Cortex of kidney (tissue), 1 donor: ENCODE results near the gene NRG3.

Experiments used
- DNase-seq: peaks from one replicate; lab custom pipeline; 2025; lab: John Stamatoyannopoulos, UW

Gene NRG3

DNA sequence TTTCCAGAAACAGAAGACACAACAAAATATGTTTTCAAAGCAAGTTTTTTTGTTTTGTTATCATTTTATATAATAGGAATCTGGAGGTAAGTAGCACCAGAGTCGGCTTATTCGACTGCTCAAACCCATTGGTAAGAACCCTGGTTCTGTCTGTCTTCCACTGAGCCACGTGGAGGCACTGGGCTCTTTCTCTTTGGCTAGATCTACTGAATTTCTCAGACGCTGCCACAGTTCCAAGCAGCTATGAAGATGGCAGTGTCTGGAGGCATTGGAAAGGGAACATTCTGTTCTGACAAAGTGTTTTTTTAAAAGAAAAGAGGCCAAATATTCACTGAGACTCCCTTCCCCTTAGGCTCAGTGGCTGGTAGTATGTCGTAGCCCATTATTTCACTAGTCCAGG, 338.8 kb downstream of the NRG3 start:
- DNase-seq: no peak

DNA sequence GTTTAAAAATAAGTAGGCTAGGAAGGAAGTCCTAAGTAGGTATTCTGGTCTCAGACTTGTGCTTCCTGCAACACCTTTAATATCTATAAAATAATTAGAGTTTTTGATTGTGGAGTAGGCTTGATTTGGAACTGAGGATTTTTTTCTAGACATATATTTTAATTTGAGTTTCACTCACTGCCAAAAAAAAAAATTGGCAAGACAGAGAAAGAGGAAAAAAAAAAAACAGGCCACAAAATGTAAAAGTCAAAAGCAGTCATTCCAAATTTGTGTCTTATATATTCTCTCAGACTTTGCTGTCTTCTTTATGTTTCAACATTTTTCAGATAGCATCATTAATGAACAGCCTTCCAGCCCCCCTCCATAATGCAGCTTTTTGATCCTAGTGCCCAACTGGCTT, 346.1 kb downstream of the NRG3 start:
- DNase-seq: no peak

GRCh38 chr10:82221601-82222149, 346.7 kb downstream of the NRG3 start:
- no peak for DNase-seq

GRCh38 chr10:82228701-82229100, 353.7 kb downstream of the NRG3 start:
- no peak for DNase-seq

GRCh38 chr10:82234173-82234572, 359.2 kb downstream of the NRG3 start:
- DNase-seq: no peak

GRCh38 chr10:82236084-82236731, 361.2 kb downstream of the NRG3 start:
- DNase-seq: no peak

DNA sequence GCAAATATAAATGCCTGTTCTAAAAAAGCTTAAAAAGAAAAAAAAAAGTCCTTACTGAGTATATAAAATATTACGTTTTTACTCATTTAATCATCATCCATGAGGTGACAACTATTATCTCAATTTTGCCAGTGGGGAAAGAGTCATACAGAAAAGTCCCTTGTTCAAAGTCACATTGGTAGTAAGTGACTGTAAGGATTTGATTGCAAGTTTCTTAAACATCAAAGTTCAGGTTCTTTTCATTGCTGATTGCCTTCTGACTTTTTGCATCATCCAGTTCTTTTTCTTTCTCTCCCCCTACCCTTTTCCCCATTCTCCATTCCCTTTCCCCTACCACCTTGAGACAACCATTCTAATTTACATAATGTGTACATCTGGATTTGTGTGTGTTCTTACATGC, 363.3 kb downstream of the NRG3 start:
- DNase-seq: no peak

- no peak for DNase-seq
Measured at GRCh38 chr10:82240408-82240807, 365.4 kb downstream of the NRG3 start.

- no peak for DNase-seq
Measured at GRCh38 chr10:82242778-82243177, 367.8 kb downstream of the NRG3 start.

DNA sequence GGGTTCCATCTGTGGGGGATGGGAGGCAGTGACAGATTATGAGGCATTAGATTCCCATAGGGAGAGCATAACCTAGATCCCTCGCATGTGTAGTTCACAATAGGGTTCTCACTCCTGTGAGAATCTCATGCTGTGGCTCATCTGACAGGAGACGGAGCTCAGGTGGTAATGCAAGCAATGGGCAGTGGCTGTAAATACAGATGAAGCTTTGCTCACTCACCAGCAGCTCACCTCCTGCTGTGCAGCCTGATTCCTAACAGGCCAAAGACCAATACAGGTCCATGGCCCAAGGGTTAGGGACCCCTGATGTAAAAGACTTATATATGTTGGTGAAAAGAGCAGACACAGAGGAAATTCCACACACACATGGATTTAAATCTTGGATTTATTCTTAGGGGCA, 370.2 kb downstream of the NRG3 start:
- DNase-seq: no peak

GRCh38 chr10:82245906-82246560, 371.0 kb downstream of the NRG3 start:
- no peak for DNase-seq

DNA sequence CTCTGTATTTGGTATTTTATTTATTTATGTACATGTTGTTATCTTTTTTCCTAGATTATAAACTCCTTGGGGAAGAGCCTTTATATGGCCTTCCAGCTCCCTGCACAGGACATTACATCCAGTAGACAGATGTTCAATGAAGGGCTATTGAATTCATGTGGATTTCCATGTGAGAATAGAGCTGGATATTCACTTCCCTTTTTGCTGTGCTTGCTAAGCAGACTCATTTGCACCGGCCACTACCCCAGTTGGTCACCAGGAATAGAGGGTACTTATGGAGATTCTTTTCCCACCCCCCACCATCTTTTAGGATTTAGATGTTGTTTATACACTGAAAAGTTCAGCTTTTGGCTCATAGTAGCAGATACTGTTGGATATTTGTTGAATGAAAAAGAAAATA, 374.1 kb downstream of the NRG3 start:
- DNase-seq: no peak

DNA sequence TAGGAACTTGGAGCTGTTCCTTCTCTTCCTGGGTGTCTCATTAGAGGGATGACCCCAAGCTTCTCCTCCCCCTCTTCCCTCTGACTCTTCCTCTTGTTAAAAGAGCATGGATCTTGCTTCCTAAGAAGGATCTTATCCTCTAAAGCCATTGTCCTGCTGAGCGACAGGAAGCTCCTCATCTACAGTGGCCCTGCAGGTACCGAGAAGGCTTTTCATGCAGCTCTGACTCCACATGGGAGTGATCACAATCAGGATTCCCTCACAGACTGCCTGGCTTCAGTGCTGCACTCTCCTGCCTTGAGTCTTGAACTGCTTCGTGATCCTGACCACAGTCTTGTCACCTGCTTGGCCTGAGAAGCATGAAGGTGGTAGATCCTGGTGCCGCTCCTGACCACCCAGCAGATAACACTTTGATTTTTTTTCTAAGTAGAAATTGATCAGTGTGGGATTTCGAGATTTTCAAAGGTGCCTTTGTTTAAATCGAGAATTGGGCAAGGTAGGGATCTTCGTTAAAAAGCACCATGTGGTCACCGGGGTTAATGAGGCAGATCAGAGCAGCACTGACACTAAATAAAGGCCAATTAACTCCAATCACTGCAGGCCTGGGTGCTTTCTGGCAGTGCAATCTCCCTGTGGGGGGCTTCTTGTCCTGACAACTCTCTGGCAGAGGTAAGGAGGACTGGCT, 376.4 kb downstream of the NRG3 start:
- DNase-seq: no peak

GRCh38 chr10:82252081-82252480, 377.1 kb downstream of the NRG3 start:
- no peak for DNase-seq

- no peak for DNase-seq
Measured at GRCh38 chr10:82254237-82254636, 379.2 kb downstream of the NRG3 start.

- no peak for DNase-seq
Measured at GRCh38 chr10:82256275-82256674, 381.3 kb downstream of the NRG3 start.

- no peak for DNase-seq
Measured at GRCh38 chr10:82266438-82266837, 391.4 kb downstream of the NRG3 start.

- no peak for DNase-seq
Measured at GRCh38 chr10:82267014-82267413, 392.0 kb downstream of the NRG3 start.

DNA sequence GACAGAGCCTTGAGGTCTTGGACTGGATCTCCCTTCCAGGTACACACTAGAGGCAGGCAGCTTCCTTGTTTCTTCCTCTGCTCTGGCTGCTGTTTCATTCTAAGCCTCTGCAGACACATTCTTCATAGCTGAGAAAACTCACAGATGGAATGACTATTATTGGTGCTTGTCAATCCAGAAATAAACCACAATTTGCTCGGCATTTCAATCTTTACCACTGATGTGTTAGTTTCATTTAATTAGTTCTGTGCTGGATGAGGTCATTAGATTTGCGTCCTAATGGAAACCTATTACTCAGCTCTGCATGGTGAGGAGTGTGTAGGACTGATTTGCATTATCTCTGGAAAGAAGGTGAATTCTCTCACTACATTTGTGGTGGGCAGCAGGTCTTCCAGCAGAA, 392.5 kb downstream of the NRG3 start:
- DNase-seq: no peak

DNA sequence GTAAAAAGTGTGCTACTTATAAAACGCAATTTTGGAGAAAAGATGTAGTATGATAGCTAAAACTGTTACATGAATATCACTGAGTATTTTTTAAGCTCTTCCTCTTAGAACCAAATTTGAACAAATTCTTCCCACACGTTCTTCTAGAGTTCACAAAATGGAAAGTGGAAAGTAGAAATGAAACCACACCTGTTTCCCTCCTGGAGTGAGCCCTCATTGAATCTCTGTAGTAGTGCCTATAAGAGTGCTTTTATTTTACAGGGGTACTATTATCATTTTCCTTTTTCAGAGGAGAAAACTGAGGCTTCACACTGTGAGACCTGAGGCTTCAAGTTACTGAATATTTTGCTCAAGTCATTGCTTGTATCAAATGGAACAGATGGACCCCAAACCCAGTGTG, 393.0 kb downstream of the NRG3 start:
- DNase-seq: no peak

DNA sequence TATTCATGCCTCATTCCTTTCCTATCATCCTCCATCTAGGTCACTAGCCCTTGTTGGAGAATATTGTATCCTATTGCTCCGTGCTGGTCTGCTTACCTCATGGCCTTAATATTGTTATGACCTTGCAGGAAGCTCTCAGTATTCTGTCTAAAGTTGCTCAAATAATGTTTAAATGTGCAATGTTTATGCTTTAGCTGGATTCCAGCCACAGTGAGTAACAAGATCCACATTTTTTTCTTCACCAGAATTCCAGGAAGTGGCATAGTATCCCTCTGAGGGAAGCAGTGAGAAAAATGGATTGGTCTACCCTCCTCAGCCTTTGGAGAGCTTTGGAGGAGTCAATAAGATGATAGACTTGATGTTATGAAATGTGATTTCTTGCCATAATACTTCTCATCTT, 402.6 kb downstream of the NRG3 start:
- DNase-seq: no peak

DNA sequence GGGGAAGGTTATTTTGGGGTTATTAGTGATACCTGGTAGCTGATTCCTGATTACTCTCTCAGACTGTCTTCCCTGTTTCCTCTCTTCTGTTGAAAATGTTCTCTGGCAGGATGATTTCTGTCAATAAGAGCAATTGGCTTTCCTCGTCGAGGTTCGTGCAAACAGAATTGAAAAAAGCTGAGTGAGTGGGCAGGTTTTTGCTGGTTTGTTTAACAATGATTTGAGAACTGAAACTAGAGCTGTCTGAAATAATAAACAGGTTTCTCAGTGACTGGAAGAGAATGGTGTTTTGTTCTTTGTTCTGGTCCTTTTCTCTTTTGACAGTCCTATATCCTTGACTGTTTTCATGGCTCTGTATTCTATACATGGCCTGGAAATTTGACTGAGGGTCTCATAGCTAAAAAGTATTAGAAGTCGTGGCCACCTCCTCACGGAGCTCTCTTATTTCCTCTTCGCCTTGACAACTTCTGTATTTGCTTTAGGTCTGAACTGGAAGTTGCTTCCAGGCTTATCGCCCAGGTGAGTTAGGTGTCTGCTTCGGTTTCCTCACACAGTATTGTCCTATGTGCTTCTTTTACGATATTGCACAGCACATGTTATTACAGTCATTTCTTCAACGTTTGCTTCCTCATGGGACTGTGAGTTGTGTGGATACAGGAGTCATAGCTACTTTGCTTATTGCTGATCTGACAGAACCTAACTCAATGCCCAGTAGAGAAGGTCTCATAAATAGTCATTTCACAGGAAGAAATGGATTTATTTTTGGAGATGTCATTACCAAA, 403.6 kb downstream of the NRG3 start:
- DNase-seq: no peak
